Ovary (tissue), 9 donors: ENCODE results near the gene TCERG1L. TPM values are rescaled to one million over a fixed set of nuclear protein-coding genes. Genes with fewer than 3 reads are reported as not detected.

Source experiments
- DNase-seq, 5 donors: peaks; one replicate each; pipeline ENCODE4 v3.0.0-alpha.2; 2019 to 2020
- H3K27ac ChIP-seq, 2 donors: fragments of 200-600 bp; one replicate each; pipeline versions ENCODE4 v1.5.1 to v1.8.0; 2019 to 2022
- H3K27me3 ChIP-seq: fragments of 200-600 bp; one replicate; pipeline ENCODE4 v1.8.0; 2022
- H3K36me3 ChIP-seq: fragments of 200-600 bp; sonication (generic); one replicate; pipeline ENCODE4 v1.5.1; 2019
- H3K4me1 ChIP-seq: one replicate; pipeline ENCODE4 v1.8.1; 2013; ENCODE audit warnings: mild to moderate bottlenecking, moderate library complexity; ENCODE audit not compliant: insufficient read depth
- H3K4me3 ChIP-seq: fragments of 200-600 bp; sonication (generic); one replicate; pipeline ENCODE4 v1.5.1; 2017
- H3K9me3 ChIP-seq, 2 donors: fragments of 200-600 bp in 1 of 2; sonication (generic) in 1 of 2; one replicate each; pipeline versions ENCODE4 v1.5.1 to v1.8.1; 2013 to 2019; ENCODE audit warnings: mild to moderate bottlenecking in 1 of 2, moderate library complexity in 1 of 2
- CTCF ChIP-seq, 3 donors: fragments of 450-650 bp in 2 of 3; fragments of 200-600 bp in 1 of 3; IDR thresholded peaks; one replicate each; pipeline versions ENCODE4 v1.5.1 to v1.8.0; 2016 to 2022; ENCODE audit warnings: antibody characterized with exemption in 3 of 3, mild to moderate bottlenecking in 1 of 3
- EP300 ChIP-seq: sonication (generic); formaldehyde crosslinking; IDR thresholded peaks from one replicate; pipeline ENCODE4 v1.6.1; 2017; ENCODE audit warnings: antibody characterized with exemption
- POLR2A ChIP-seq: fragments of 450-650 bp; IDR thresholded peaks from one replicate; pipeline ENCODE4 v1.6.1; 2017; ENCODE audit warnings: antibody characterized with exemption, mild to moderate bottlenecking, moderate library complexity
- WGBS, 3 donors: extraction: QIAGEN DNeasy Blood & Tissue Kit in 1 of 3; methylation state at CpG; one replicate each; pipeline versions ENCODE4 v1.1.5 to v1.1.7; 2013 to 2017; 5-methylcytosine and 5-hydroxymethylcytosine counted together
- intact Hi-C, 4 donors: fragments of 100-400 bp; cut with DNase I; formaldehyde crosslinking; loops; one replicate each; pipeline versions ENCODE4 v1.11.0 to v1.15.1; 2022 to 2023
- polyA plus RNA-seq, 2 donors: library from polyadenylated mRNA; stranded (reverse); fragments of 200-250 nt in 1 of 2; fragments of 350-450 nt in 1 of 2; fragmentation: Illumina TruSeq in 1 of 2; extraction: RNeasy Lipid Tissue Mini Kit (QIAGEN cat#74804) in 1 of 2; gene quantifications; one replicate each; pipeline ENCODE4 v1.2.3, GENCODE V29; 2013 to 2014
- total RNA-seq, 7 donors: library from RNA; depleted of rRNA in 2 of 7; stranded (reverse); fragments of >200 nt in 2 of 7; fragmentation: NEBNext Ultra II Directional in 3 of 7; extraction: Animal tissue kit (Norgen Biotek cat#: 25700) in 3 of 7; gene quantifications; one replicate each; pipeline versions ENCODE4 v1.1.0 to v1.2.4, GENCODE V29; 2016 to 2023
- donor health status: DM: no; HTN: no; CAD: no; lungs with moderate emphysema.
- donor health status: DM: no; HTN: no; CAD: no.
- donor health status: Bipolar disorder and iron deficiency.
- donor health status: DM: yes; HTN: yes; CAD: no.
- donor health status: DM: no; HTN: no; CAD: no.
- donor health status: DM: yes; HTN: yes; CAD: no.

TCERG1L gene
- total and polyA plus RNA-seq, 9 donors = 1.1 to 8.0 (median 1.8) TPM

GRCh38 chr10:131259535-131259934 lies 52.0 kb downstream of the TCERG1L start:
- Histone ChIP-seq H3K27ac (no peak overlapping the region), H3K4me3 (no peak overlapping the region), H3K4me1 (no peaks in the 10 kb centered on the region), H3K27me3 (no peaks in the 10 kb centered on the region), H3K36me3 (no peaks in the 10 kb centered on the region), H3K9me3 (no peaks in the 10 kb centered on the region)
- WGBS, 3 donors = 84 to 87% (median 87%) methylated on average over 11 of the region's 11 CpGs
- no peak for DNase-seq
- intact Hi-C loops = no loop called here
- TF ChIP-seq CTCF (IDR thresholded peaks at IDR 0.05) = no peak

GRCh38 chr10:131258256-131258655 lies 53.3 kb downstream of the TCERG1L start:
- no peak overlapping the region for H3K27ac ChIP-seq
- TF ChIP-seq POLR2A (no peak), EP300 (no peak)
- no peak for DNase-seq
- no peaks in the 10 kb centered on the region for H3K27me3 ChIP-seq
- no peaks in the 10 kb centered on the region for H3K9me3 ChIP-seq
- H3K4me1 ChIP-seq = no peaks in the 10 kb centered on the region
- H3K36me3 ChIP-seq = no peaks in the 10 kb centered on the region
- no peak overlapping the region for H3K4me3 ChIP-seq
- WGBS, 3 donors = 90 to 96% (median 94%) methylated on average over 9 of the region's 9 CpGs
- intact Hi-C loops = no loop called here

- Histone ChIP-seq H3K4me3 (no peak overlapping the region), H3K27me3 (no peaks in the 10 kb centered on the region), H3K4me1 (no peaks in the 10 kb centered on the region), H3K27ac (no peak overlapping the region), H3K36me3 (no peaks in the 10 kb centered on the region), H3K9me3 (no peaks in the 10 kb centered on the region)
- no peak for DNase-seq
- no peak for TF ChIP-seq EP300
- TF ChIP-seq CTCF (IDR thresholded peaks at IDR 0.05) = no peak
- TF ChIP-seq POLR2A = no peak
- intact Hi-C loops = no loop called here
- 86 to 91% (median 90%) methylated on average over 11 of the region's 11 CpGs for WGBS, 3 donors
Measured at GRCh38 chr10:131257027-131257426, 54.5 kb downstream of the TCERG1L start.

- no peaks in the 10 kb centered on the region for H3K36me3 ChIP-seq
Measured at GRCh38 chr10:131254859-131255252, 56.7 kb downstream of the TCERG1L start.

More at GRCh38 chr10:131254859-131255252, 56.7 kb downstream of the TCERG1L start:
- Histone ChIP-seq H3K4me1 (no peaks in the 10 kb centered on the region), H3K9me3 (no peaks in the 10 kb centered on the region), H3K27ac (no peak overlapping the region), H3K4me3 (no peak overlapping the region), H3K27me3 (no peaks in the 10 kb centered on the region)
- no peak for TF ChIP-seq POLR2A
- TF ChIP-seq CTCF (IDR thresholded peaks at IDR 0.05) = no peak
- DNase-seq = no peak
- intact Hi-C loops = loop anchor here in 1 of 4 donors (5.0 kb wide), 1 partner anchor 1102 kb away; no protein-coding TSS in a partner anchor
- WGBS, 3 donors = 77 to 86% (median 81%) methylated on average over 4 of the region's 4 CpGs
